Right atrium auricular region (tissue), 2 donors: ENCODE results near the gene CCNJL. TPM values are rescaled to one million over a fixed set of nuclear protein-coding genes. Genes with fewer than 3 reads are reported as not detected.

ENCODE experiments used
- DNase-seq: peaks from one replicate; pipeline ENCODE4 v3.0.0-alpha.2; 2019; ENCODE audit warnings: low spot score
- H3K27ac ChIP-seq, 2 donors: fragments of 200-600 bp; sonication (generic); 1 replicate in 1 of 2; 2 replicates in 1 of 2; pipeline ENCODE4 v1.5.1; 2016 to 2019
- H3K27me3 ChIP-seq, 2 donors: fragments of 200-600 bp; sonication (generic); one replicate each; pipeline versions ENCODE4 v1.5.1 to v1.6.0; 2017 to 2019
- H3K36me3 ChIP-seq: fragments of 200-600 bp; sonication (generic); one replicate; pipeline ENCODE4 v1.5.1; 2016
- H3K4me1 ChIP-seq, 2 donors: fragments of 200-600 bp; sonication (generic); one replicate each; pipeline versions ENCODE4 v1.5.1 to v1.6.0; 2017 to 2019
- H3K4me3 ChIP-seq, 2 donors: fragments of 200-600 bp; sonication (generic); 1 replicate in 1 of 2; 2 replicates in 1 of 2; pipeline ENCODE4 v1.5.1; 2017 to 2019; ENCODE audit warnings: mild to moderate bottlenecking in 1 of 2, moderate library complexity in 1 of 2
- H3K9me3 ChIP-seq, 2 donors: fragments of 200-600 bp; sonication (generic); one replicate each; pipeline ENCODE4 v1.5.1; 2019
- CTCF ChIP-seq, 2 donors: fragments of 200-600 bp; sonication (generic); IDR thresholded peaks; one replicate each; pipeline ENCODE4 v1.5.1; 2019; ENCODE audit warnings: antibody characterized with exemption in 2 of 2
- total RNA-seq, 2 donors: library from RNA; depleted of rRNA; stranded (reverse); fragments of >200 nt; gene quantifications; one replicate each; pipeline ENCODE4 v1.1.0, GENCODE V29; 2016

CCNJL gene
- total RNA-seq, 2 donors from 2014 or later = 2.7 to 5.5 TPM

DNA sequence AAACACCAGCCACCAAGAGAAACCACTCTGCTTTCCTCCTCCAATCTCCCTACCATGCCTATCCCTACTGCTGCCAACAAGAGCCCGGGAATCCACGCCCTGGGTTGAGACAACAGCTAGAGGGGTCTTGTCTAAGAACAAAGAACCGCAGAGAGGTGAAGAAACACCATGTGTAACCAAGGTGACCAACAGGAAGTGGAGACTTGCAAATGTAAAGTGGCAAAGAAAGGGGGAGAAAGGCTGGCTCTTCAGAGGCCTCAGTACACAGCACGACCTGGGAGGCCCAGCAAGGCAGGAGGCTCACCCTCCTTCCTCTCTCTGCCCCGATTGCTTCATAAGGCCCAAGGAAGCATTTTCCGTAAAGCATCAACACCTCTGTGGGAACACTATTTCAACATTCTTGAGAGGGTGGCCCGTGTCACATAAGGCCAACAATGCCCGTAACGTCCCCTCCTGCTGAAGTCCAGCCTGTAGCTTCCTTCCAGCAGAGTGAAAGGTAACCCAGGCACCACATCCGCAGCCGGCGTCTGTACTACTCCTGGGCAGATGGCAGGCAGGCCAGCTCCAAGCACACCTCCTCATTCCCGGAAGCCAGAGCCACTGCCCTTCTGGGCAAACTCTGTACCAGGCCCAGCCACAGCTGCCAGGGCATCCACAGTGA lies 18.3 kb downstream of the CCNJL start:
- no peak for TF ChIP-seq CTCF (IDR thresholded peaks at IDR 0.05)
- no peak for DNase-seq
- H3K4me1 ChIP-seq = peaks cover 0 to 25% of the 10 kb centered on the region in 2 donors
- no peak overlapping the region for H3K4me3 ChIP-seq
- H3K36me3 ChIP-seq = no peaks in the 10 kb centered on the region
- H3K9me3 ChIP-seq = no peaks in the 10 kb centered on the region
- H3K27ac ChIP-seq = peak overlapping the region in 1 of 2 donors; percentile 35
- no peaks in the 10 kb centered on the region for H3K27me3 ChIP-seq

DNA sequence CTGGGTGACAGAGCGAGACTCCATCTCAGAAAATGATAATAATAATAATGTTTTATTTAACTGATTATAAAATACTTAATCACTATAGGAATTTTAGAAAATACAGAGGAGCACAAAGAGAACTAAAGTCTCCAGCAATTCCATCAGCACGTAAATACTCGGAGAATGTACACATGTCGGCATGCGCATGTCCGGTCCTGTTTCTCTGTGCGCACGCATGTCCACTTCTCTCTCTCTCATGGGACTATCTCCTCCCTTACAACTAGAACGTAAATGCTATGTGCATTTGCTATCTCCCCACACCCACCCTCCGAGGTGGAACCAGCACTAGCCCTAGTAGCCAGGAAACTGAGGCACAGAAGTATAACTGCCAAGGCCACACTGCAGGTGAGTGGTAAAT lies 19.0 kb downstream of the CCNJL start:
- no peak for DNase-seq
- Histone ChIP-seq H3K27ac (no peak overlapping the region), H3K4me3 (no peak overlapping the region), H3K27me3 (no peaks in the 10 kb centered on the region), H3K9me3 (no peaks in the 10 kb centered on the region), H3K4me1 (peaks cover 0 to 26% of the 10 kb centered on the region in 2 donors), H3K36me3 (no peaks in the 10 kb centered on the region)
- no peak for TF ChIP-seq CTCF (IDR thresholded peaks at IDR 0.05)

- no peaks in the 10 kb centered on the region for H3K9me3 ChIP-seq
- H3K4me1 ChIP-seq = peaks cover 0 to 43% of the 10 kb centered on the region in 2 donors
- H3K36me3 ChIP-seq = no peaks in the 10 kb centered on the region
- DNase-seq = no peak
- H3K27ac ChIP-seq = no peak overlapping the region
- no peak overlapping the region for H3K4me3 ChIP-seq
- TF ChIP-seq CTCF (IDR thresholded peaks at IDR 0.05) = no peak
- H3K27me3 ChIP-seq = no peaks in the 10 kb centered on the region
These were observed 20.9 kb downstream of the CCNJL start for GRCh38 chr5:160291467-160291866.

GRCh38 chr5:160290751-160291150 lies 21.6 kb downstream of the CCNJL start:
- DNase-seq = no peak
- H3K4me3 ChIP-seq = no peak overlapping the region
- H3K27me3 ChIP-seq = no peaks in the 10 kb centered on the region
- peaks cover 0 to 49% of the 10 kb centered on the region in 2 donors for H3K4me1 ChIP-seq
- no peaks in the 10 kb centered on the region for H3K9me3 ChIP-seq
- H3K27ac ChIP-seq = no peak overlapping the region
- TF ChIP-seq CTCF (IDR thresholded peaks at IDR 0.05) = no peak
- H3K36me3 ChIP-seq = no peaks in the 10 kb centered on the region

- H3K4me1 ChIP-seq = peaks cover 0 to 52% of the 10 kb centered on the region in 2 donors
- TF ChIP-seq CTCF (IDR thresholded peaks at IDR 0.05) = no peak
- H3K4me3 ChIP-seq = no peak overlapping the region
- no peak for DNase-seq
- no peaks in the 10 kb centered on the region for H3K9me3 ChIP-seq
- peak overlapping the region; percentile 65 for H3K27ac ChIP-seq
- no peaks in the 10 kb centered on the region for H3K27me3 ChIP-seq
- no peaks in the 10 kb centered on the region for H3K36me3 ChIP-seq
These were observed 22.6 kb downstream of the CCNJL start for GRCh38 chr5:160289721-160290120.

DNA sequence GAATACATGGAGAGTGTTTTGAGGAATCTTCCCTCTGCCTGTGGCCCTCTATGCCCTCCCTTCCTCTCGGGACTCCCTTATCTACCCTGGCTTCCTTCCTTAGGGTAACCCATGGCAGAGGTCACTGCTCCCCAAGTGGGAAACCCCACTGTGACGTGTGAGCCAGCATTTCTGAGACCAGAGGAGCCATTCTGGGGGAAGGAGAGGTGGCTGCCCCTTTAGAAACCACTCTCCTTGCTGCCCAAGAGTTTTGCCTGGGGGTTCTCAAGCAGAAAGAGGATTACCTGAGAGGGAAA lies 23.1 kb downstream of the CCNJL start:
- Histone ChIP-seq H3K36me3 (no peaks in the 10 kb centered on the region), H3K27me3 (no peaks in the 10 kb centered on the region), H3K9me3 (no peaks in the 10 kb centered on the region), H3K4me3 (no peak overlapping the region), H3K4me1 (peaks cover 0 to 48% of the 10 kb centered on the region in 2 donors), H3K27ac (peak overlapping the region; percentile 65)
- DNase-seq = no peak
- no peak for TF ChIP-seq CTCF (IDR thresholded peaks at IDR 0.05)
